ENCODE results near the gene ZFP57. TPM values are rescaled to one million over a fixed set of nuclear protein-coding genes. Genes with fewer than 3 reads are reported as not detected.

Gene ZFP57
- not detected in 2 replicates for total RNA-seq

DNA sequence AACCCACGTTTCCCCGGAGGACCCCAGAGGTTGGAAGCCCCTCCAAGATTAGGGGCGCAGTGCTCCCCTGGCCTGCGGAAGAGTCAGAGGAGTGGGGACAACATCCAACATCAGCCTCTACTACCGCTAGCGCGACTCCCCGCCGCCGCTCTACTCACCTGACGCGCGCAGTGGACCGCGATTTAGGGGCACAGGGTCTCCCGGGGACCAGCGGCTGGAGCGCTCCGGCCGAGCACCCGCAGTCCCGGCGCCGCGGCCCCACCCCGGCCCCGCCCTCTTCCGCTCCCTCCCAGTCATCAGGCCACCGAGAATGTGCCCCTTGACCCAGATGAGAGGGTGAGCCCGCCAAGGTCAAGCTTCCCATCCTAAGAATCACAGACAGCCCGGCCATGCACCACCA is at the start of gene ZFP57:
Gene ZFP57, minus strand, starts transcription at position 249 of the 400 bp plus-strand sequence. CDS start 4,149 bp downstream, outside the sequence.

GRCh38 chr6:29723262-29723665 is 42.3 kb upstream of the ZFP57 start, which contains the start of gene HLA-F:
HLA-F (plus strand) TSS chr6:29723434; CDS start chr6:29723464, 30 bp downstream.

GRCh38 chr6:29656798-29657197 is 24.2 kb downstream of the ZFP57 start, which contains the start of gene MOG:
MOG (plus strand) TSS chr6:29657092; CDS start chr6:29657210, 118 bp downstream.

DNA sequence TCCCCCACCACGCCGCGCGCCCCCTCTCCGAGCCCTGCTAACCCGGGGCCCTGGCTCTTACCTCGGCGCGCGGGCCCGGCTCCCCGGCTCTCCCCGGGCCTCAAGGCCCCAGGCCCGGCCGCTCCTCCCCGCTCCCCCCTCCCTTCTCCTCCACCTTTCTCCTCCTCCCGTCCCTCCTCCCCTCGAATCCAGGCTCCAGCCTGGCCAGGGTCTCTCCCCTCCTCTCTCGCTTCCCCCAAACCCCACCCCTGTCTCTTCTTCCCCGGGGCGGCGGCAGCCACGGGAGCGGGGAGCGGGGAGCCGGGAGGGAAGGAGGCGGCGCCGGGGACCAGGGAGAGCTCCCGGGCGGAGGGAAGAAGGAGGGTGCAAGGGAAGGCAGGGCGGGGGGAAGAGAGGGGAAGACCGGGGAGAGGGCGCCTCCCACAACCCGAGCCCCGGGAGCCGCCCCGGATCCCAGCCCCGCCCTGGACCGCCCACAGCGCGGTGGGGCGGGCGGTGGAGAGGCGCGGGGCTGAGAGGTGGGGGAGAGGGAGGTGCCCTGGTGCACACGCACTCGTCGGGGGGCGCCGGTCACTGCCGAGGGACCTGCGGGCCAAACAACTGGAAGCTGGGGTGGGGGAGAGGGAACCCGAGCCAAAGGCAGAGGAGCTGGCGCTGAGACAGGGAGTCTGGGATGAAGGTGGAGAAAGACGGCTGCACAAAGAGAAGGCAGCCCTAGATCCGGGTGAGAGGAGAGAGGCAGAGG is 48.0 kb downstream of the ZFP57 start, which contains the start of gene GABBR1:
Gene GABBR1, minus strand, starts transcription at position 395 of the 745 bp plus-strand sequence. CDS start 798 bp downstream, outside the sequence.

Other genes with a start within 250 kb of the ZFP57 start
- gene OR10C1, start 241.8 kb downstream of the ZFP57 start, total RNA-seq: not detected in 2 replicates
- not detected in 2 replicates for gene OR11A1, start 224.1 kb downstream of the ZFP57 start, total RNA-seq
- not detected in 2 replicates for gene OR2H1, start 224.0 kb downstream of the ZFP57 start, total RNA-seq
- not detected in 2 replicates for gene MAS1L, start 193.2 kb downstream of the ZFP57 start, total RNA-seq
- 23.4 and 24.5 TPM in 2 replicates for gene UBD, start 121.4 kb downstream of the ZFP57 start, total RNA-seq
- gene OR2H2, start 96.0 kb downstream of the ZFP57 start, total RNA-seq: not detected in 2 replicates
- 0.74 and 1.7 TPM in 2 replicates for gene GABBR1, start 48.0 kb downstream of the ZFP57 start, total RNA-seq
- gene MOG, start 24.1 kb downstream of the ZFP57 start, total RNA-seq: not detected in 2 replicates
- gene HLA-F, start 42.3 kb upstream of the ZFP57 start, total RNA-seq: 38.9 and 57.8 TPM in 2 replicates
- not detected in 2 replicates for gene HLA-G, start 146.7 kb upstream of the ZFP57 start, total RNA-seq

Data from mammary microvascular endothelial cell (primary cell).